Mononuclear cell (primary cell): ENCODE data around the gene PRAMEF5. TPM values are rescaled to one million over a fixed set of nuclear protein-coding genes. Genes with fewer than 3 reads are reported as not detected.
"Not testable (repeated sequence)": the region's sequence is repeated elsewhere in the genome, so short reads cannot be mapped to it uniquely, and the experiment has no call there.

ENCODE experiments used
- H3K27me3 ChIP-seq: 2 replicates; pipeline ENCODE4 v1.6.0; 2011; ENCODE audit warnings: low read length, control low read depth; ENCODE audit not compliant: insufficient read depth
- H3K4me1 ChIP-seq: 2 replicates; pipeline ENCODE4 v1.5.1; 2011; ENCODE audit warnings: mild to moderate bottlenecking, low read length, control low read depth; ENCODE audit not compliant: insufficient read depth
- H3K4me3 ChIP-seq: 2 replicates; pipeline ENCODE4 v1.5.1; 2011; ENCODE audit warnings: mild to moderate bottlenecking, low read length, moderate library complexity
- H3K9me3 ChIP-seq: 2 replicates; pipeline ENCODE4 v1.5.1; 2011; ENCODE audit warnings: low read depth, mild to moderate bottlenecking, control low read depth, low read length
- total RNA-seq: library from RNA; depleted of rRNA; stranded (reverse); fragments of >200 nt; gene quantifications from one replicate; pipeline ENCODE4 v1.2.3, GENCODE V29; 2012

Gene PRAMEF5
- total RNA-seq, 1 donor: not detected

GRCh38 chr1:13239633-13240032 is 14.4 kb upstream of the PRAMEF5 start:
- H3K9me3 ChIP-seq, H3K27me3 ChIP-seq, H3K4me1 ChIP-seq, H3K4me3 ChIP-seq: not testable (repeated sequence)

GRCh38 chr1:13243536-13244263 is 10.3 kb upstream of the PRAMEF5 start:
- H3K4me1 ChIP-seq, H3K9me3 ChIP-seq, H3K4me3 ChIP-seq, H3K27me3 ChIP-seq: not testable (repeated sequence)

DNA sequence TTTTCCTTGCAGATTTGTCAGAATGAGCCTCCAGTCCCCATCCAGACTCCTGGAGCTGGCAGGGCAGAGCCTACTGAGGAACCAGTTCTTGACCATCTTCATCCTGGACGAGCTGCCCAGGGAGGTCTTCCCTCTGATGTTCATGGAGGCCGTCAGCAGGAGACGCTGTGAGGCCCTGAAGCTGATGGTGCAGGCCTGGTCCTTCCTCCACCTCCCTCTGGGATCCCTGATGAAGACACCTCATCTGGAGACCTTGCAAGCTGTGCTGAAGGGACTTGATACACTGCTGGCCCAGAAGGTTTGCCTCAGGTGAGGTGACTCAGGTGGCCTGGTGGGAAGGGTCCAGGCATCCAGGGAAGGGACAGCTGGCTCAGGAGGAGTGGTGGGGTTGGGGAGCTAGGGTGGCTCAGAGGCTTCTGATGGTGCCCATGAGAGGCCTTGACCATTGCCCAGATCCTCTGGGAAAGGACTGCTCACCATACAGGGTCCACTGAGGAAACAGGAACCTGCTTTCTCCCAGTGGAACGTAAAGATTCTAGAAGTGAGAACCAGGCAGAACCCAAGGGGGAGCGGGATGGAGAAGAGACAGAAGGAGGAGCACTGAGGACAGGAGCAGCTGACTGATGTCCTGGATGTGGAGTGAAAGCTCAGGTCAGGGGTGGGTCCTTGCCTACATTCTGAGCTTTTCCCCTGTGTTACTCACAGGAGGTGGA is 8.0 kb upstream of the PRAMEF5 start:
- H3K4me1 ChIP-seq, H3K9me3 ChIP-seq, H3K4me3 ChIP-seq, H3K27me3 ChIP-seq: not testable (repeated sequence)

GRCh38 chr1:13246554-13246871 is 7.5 kb upstream of the PRAMEF5 start:
- not testable (repeated sequence) for H3K4me3 ChIP-seq, H3K9me3 ChIP-seq, H3K27me3 ChIP-seq, H3K4me1 ChIP-seq

GRCh38 chr1:13247122-13247521 is 6.9 kb upstream of the PRAMEF5 start:
- H3K27me3 ChIP-seq, H3K9me3 ChIP-seq, H3K4me1 ChIP-seq, H3K4me3 ChIP-seq: not testable (repeated sequence)

DNA sequence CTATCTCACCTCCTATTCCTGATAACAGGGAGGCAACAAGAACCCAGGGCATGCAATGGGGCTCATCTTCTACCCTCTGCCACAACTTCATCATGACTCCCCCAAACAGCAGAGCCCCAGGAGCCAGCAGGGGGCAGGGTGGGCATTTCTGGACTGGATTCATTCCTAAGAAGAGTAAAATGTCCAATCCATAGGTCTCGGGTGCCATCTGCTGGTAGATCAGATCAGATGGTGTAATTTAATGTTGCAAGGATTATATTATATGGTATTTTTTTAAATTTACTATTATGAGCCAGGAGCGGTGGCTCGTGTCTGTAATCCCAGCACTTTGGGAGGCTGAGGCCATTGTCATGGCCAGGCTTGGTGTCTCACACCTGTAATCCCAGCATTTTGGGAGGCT is 11.1 kb downstream of the PRAMEF5 start:
- not testable (repeated sequence) for H3K9me3 ChIP-seq, H3K27me3 ChIP-seq, H3K4me1 ChIP-seq, H3K4me3 ChIP-seq

DNA sequence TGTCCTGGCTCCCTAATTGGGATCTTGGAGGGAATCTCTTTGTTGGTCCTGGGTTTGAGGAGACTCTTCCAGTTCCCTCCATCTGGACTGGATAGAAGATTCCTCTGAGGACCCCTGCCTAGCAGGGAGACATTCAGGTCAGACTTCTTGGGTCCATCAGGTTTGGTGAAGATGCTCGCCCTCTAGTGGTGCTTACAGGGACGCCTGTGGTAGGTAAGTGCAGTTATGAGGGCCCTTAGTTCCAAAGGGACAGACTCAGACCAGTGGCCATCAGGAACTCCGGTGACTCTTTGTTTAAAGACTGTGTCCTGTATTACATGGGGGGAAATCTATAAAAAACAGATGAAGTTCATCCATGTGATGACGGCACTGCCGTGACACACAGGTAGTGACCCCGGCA is 23.0 kb downstream of the PRAMEF5 start:
- not testable (repeated sequence) for H3K4me3 ChIP-seq, H3K9me3 ChIP-seq, H3K27me3 ChIP-seq, H3K4me1 ChIP-seq

DNA sequence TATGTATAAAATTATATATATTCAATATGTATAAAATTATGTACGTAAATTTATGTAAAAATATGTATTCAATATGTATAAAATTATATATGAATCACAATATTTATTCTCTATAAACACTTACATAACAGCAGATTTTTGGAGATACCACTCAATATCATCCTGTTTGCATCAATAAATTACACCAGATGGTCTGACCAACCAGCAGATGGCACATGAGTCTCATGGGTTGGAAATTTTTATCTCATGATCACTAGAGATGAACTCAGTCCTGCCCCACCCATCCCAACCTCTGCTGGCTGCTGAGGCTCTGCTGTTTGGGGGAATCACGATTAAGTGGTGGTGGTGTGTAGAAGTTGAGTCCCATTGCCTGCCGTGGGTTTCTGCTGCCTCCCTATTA is 25.6 kb downstream of the PRAMEF5 start:
- not testable (repeated sequence) for H3K27me3 ChIP-seq, H3K4me1 ChIP-seq, H3K4me3 ChIP-seq, H3K9me3 ChIP-seq

GRCh38 chr1:13285037-13285436 is 31.0 kb downstream of the PRAMEF5 start, which contains the start of gene PRAMEF8:
Gene PRAMEF8, minus strand, starts transcription at chr1:13285137. Its CDS starts 1,046 bp downstream, at chr1:13284091.
- H3K4me1 ChIP-seq, H3K9me3 ChIP-seq, H3K4me3 ChIP-seq, H3K27me3 ChIP-seq: not testable (repeated sequence)

DNA sequence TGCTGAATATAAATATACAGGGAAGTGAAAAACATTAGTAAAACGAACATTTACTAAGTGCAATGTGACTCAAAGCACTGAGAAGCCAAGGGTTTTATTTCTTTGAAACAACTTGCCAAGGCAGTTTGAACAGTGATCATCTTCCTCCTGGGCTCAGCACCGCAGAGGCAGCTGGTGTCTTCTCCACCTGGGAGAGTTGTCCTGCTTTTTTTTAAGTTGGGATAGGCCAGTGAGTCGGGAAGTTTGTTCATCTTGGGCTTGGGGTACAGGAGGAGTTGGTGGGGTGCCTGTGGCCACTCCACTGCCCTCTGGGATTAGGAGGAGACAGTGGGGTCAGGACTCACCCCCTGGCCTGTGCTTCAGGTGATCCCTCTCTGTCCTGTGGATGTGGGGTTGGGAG is 35.0 kb downstream of the PRAMEF5 start:
- H3K4me1 ChIP-seq, H3K27me3 ChIP-seq, H3K4me3 ChIP-seq, H3K9me3 ChIP-seq: not testable (repeated sequence)

DNA sequence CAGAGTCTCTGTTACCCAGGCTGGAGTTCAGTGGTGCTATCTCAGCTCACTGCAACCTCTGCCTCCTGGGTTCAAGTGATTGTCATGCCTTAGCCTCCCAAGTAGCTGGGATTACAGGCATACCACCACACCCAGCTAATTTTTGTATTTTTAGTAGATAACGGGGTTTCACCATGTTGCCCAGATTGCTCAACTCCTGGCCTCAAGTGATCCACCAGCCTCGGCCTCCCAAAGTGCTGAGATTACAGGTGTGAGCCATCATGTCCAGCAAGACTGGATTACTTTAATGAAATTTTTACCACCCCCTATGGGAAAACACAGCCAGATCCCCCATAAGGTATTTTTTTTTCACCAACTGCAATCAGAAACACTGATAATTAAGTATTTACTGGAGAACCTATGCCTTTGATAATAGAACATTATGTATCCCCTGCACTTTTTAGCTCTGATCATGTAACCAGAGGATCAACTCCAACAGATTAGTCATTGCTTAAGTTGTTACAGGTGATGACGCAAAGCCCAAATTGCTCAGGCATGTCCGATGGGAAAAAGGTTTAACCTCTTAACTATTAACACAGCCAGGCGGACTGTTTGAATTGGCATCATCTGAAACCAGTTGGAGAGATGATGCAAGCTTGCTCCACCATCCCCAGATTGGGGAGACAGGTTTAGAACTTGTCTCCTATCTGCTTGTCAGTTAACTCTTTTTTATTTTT is 43.4 kb downstream of the PRAMEF5 start:
- not testable (repeated sequence) for H3K4me3 ChIP-seq, H3K9me3 ChIP-seq, H3K27me3 ChIP-seq, H3K4me1 ChIP-seq

DNA sequence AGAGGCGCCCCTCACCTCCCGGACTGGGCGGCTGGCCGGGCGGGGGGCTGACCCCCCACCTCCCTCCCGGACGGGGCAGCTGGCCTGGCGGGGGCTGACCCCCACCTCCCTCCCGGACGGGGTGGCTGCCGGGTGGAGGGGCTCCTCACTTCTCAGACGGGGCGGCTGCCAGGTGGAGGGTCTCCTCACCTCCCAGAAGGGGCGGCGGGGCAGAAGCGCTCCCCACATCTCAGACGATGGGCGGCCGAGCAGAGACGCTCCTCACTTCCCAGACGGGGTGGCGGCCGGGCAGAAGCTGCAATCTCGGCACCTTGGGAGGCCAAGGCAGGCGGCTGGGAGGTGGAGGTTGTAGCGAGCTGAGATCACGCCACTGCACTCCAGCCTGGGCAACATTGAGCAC is 44.7 kb downstream of the PRAMEF5 start:
- not testable (repeated sequence) for H3K4me3 ChIP-seq, H3K4me1 ChIP-seq, H3K27me3 ChIP-seq, H3K9me3 ChIP-seq

- H3K4me1 ChIP-seq, H3K27me3 ChIP-seq, H3K4me3 ChIP-seq, H3K9me3 ChIP-seq: not testable (repeated sequence)
Observed at GRCh38 chr1:13302197-13302596, 48.2 kb downstream of the PRAMEF5 start.

DNA sequence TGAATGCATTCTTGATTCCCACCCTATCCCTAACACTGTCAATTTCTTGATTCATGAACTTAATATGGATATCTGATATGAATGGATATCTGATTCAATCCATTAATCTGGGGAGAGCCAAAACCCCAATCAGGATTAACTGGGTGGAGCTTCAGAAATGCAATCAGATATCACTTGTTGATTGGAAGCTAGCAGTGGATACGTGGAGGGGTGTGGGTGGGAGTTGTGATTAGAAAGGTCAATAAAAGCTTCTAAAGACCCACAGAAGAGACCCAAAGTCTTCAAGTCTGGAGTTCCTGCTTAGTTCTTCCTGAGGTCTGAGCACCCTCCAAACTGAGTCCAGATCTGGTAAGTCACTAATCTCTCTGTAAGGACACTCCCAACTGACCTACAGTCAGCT is 49.2 kb downstream of the PRAMEF5 start, which contains the start of gene PRAMEF33:
Gene PRAMEF33, plus strand, starts transcription at position 301 of the 400 bp plus-strand sequence. CDS start 2,416 bp downstream, outside the sequence.
- H3K4me3 ChIP-seq, H3K9me3 ChIP-seq, H3K27me3 ChIP-seq, H3K4me1 ChIP-seq: not testable (repeated sequence)
